Trophoblast cell (in vitro differentiated cells and primary cell): ENCODE results near the gene SEMA4D.
A peak's percentile ranks its signal among the peaks of the same experiment; 100 is the strongest.

Experiments used
- DNase-seq, 2 donors: peaks; one replicate each; pipeline ENCODE4 v3.0.0-alpha.2; 2016
- H2AFZ ChIP-seq: 2 replicates; pipeline ENCODE4 v1.6.1; 2013; ENCODE audit warnings: low read length, moderate library complexity, mild to moderate bottlenecking; ENCODE audit not compliant: insufficient read depth, poor library complexity
- H2AK5ac ChIP-seq: 2 replicates; pipeline ENCODE4 v1.6.1; 2013; ENCODE audit warnings: mild to moderate bottlenecking, low read length
- H2BK120ac ChIP-seq: 2 replicates; pipeline ENCODE4 v1.6.1; 2013; ENCODE audit warnings: low read length, mild to moderate bottlenecking, moderate library complexity; ENCODE audit not compliant: insufficient read depth, poor library complexity
- H2BK12ac ChIP-seq: 2 replicates; pipeline ENCODE4 v1.6.1; 2013; ENCODE audit warnings: mild to moderate bottlenecking, low read length, moderate library complexity
- H2BK5ac ChIP-seq: 2 replicates; pipeline ENCODE4 v1.6.1; 2013; ENCODE audit warnings: low read length, low read depth, moderate library complexity, mild to moderate bottlenecking; ENCODE audit not compliant: poor library complexity
- H3K14ac ChIP-seq: 2 replicates; pipeline ENCODE4 v1.6.1; 2013; ENCODE audit warnings: mild to moderate bottlenecking, low read length
- H3K18ac ChIP-seq: 2 replicates; pipeline ENCODE4 v1.6.1; 2013; ENCODE audit warnings: mild to moderate bottlenecking, low read length
- H3K23ac ChIP-seq: 2 replicates; pipeline ENCODE4 v1.6.1; 2013; ENCODE audit warnings: low read length
- H3K27ac ChIP-seq: 2 replicates; pipeline ENCODE4 v1.5.1; 2013; ENCODE audit warnings: low read depth, mild to moderate bottlenecking, inconsistent platforms, low read length, moderate library complexity
- H3K27me3 ChIP-seq: 2 replicates; pipeline ENCODE4 v1.6.1; 2013; ENCODE audit warnings: inconsistent platforms, mild to moderate bottlenecking, low read length, moderate library complexity; ENCODE audit not compliant: insufficient read depth
- H3K36me3 ChIP-seq, 2 experiments: 1 replicate in 1 of 2; 2 replicates in 1 of 2; pipeline ENCODE4 v1.6.1; 2013; ENCODE audit warnings: low read length in 2 of 2, mild to moderate bottlenecking in 2 of 2, moderate library complexity in 1 of 2; ENCODE audit not compliant: insufficient read depth in 2 of 2, control insufficient read depth in 1 of 2
- H3K4ac ChIP-seq: 2 replicates; pipeline ENCODE4 v1.6.1; 2013; ENCODE audit warnings: low read depth, mild to moderate bottlenecking, low read length, moderate library complexity
- H3K4me1 ChIP-seq, 2 experiments: 1 replicate in 1 of 2; 2 replicates in 1 of 2; pipeline ENCODE4 v1.6.1; 2013; ENCODE audit warnings: low read length in 2 of 2, mild to moderate bottlenecking in 2 of 2, moderate library complexity in 1 of 2; ENCODE audit not compliant: insufficient read depth in 2 of 2, control insufficient read depth in 1 of 2
- H3K4me2 ChIP-seq: 2 replicates; pipeline ENCODE4 v1.6.1; 2013; ENCODE audit warnings: inconsistent platforms, mild to moderate bottlenecking, low read length, moderate library complexity
- H3K4me3 ChIP-seq: 2 replicates; pipeline ENCODE4 v1.5.1; 2013; ENCODE audit warnings: mild to moderate bottlenecking, low read depth, low read length, inconsistent platforms
- H3K79me1 ChIP-seq: one replicate; pipeline ENCODE4 v1.6.1; 2013; ENCODE audit warnings: low read length
- H3K79me2 ChIP-seq: 2 replicates; pipeline ENCODE4 v1.6.1; 2013; ENCODE audit warnings: low read length, mild to moderate bottlenecking; ENCODE audit not compliant: control insufficient read depth, insufficient read depth, poor library complexity
- H3K9ac ChIP-seq: 2 replicates; pipeline ENCODE4 v1.6.1; 2013; ENCODE audit warnings: mild to moderate bottlenecking, low read length
- H3K9me3 ChIP-seq: 2 replicates; pipeline ENCODE4 v1.6.1; 2013; ENCODE audit warnings: low read depth, mild to moderate bottlenecking, control low read depth, inconsistent platforms, low read length; ENCODE audit not compliant: insufficient read depth
- H4K12ac ChIP-seq: 2 replicates; pipeline ENCODE4 v1.6.1; 2013; ENCODE audit warnings: low read depth, mild to moderate bottlenecking, low read length, moderate library complexity
- H4K8ac ChIP-seq: 2 replicates; pipeline ENCODE4 v1.6.1; 2013; ENCODE audit warnings: low read depth, mild to moderate bottlenecking, low read length, moderate library complexity
- H4K91ac ChIP-seq: one replicate; pipeline ENCODE4 v1.6.1; 2013; ENCODE audit warnings: low read depth, mild to moderate bottlenecking, low read length, moderate library complexity
- WGBS: extraction: QIAGEN DNeasy Blood & Tissue Kit; methylation state at CpG from one replicate; pipeline ENCODE4 v1.1.7; 2013; ENCODE audit warnings: missing lambda C conversion rate; ENCODE audit not compliant: insufficient read length, insufficient coverage; ENCODE audit errors: extremely low coverage; 5-methylcytosine and 5-hydroxymethylcytosine counted together

The SEMA4D gene

DNA sequence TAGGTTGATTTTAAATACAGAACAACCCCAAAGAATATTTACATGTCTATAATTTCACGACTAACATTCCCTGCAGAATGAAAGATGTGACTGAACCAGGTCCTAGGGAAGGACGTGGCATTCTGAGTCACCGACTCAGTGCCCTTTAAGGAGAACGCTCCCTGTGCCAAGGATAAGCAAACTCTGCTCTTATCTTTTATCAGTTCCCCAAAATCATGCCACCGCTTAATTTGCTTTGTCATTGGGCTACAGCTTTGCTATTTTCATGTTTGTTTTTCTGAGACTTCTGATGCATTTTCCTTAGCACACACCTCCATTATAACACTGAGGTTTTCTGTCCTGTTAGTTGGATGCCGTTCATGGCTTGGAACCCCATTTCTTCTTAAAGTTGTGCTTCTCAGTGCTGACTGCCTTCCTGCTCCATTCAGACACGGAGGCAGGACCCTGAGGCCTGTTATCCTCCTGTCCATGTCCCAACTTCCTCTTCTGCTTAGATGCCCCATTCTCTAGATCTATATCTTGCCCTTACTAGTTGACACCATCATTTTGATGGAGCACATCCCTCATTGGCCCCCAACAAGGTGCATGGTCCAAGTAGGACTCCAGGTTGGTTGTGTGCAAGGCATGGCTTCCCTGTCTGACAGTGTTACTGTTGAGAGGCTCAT is 11.2 kb upstream of the SEMA4D start:
- Histone ChIP-seq H3K9me3 (no peaks in the 10 kb centered on the region), H3K9ac (no peak overlapping the region), H3K27ac (no peak overlapping the region), H3K4me3 (no peak overlapping the region), H2BK5ac (no peak overlapping the region), H3K18ac (no peak overlapping the region), H2BK120ac (no peak overlapping the region), H3K23ac (no peak overlapping the region), H2AFZ (no peak overlapping the region), H3K79me1 (no peaks in the 10 kb centered on the region), H3K4me1 (no peaks in the 10 kb centered on the region), H3K36me3 (no peaks in the 10 kb centered on the region), H4K91ac (no peak overlapping the region), H4K8ac (no peak overlapping the region), H3K14ac (no peak overlapping the region), H3K4ac (no peak overlapping the region), H3K4me2 (no peak overlapping the region), H2BK12ac (no peak overlapping the region), H3K79me2 (no peaks in the 10 kb centered on the region), H3K27me3 (peaks cover 1% of the 10 kb centered on the region), H4K12ac (no peak overlapping the region), H2AK5ac (no peak overlapping the region)
- WGBS, result no CpG with 5 or more reads among the region's 7 CpGs
- no peak for DNase-seq

GRCh38 chr9:89505911-89506310 is 8.0 kb upstream of the SEMA4D start:
- Histone ChIP-seq H3K27me3 (no peaks in the 10 kb centered on the region), H3K14ac (no peak overlapping the region), H2BK5ac (no peak overlapping the region), H3K9ac (no peak overlapping the region), H2AK5ac (no peak overlapping the region), H3K79me1 (no peaks in the 10 kb centered on the region), H3K18ac (no peak overlapping the region), H2BK120ac (no peak overlapping the region), H4K91ac (no peak overlapping the region), H4K12ac (no peak overlapping the region), H3K79me2 (no peaks in the 10 kb centered on the region), H4K8ac (no peak overlapping the region), H3K9me3 (no peaks in the 10 kb centered on the region), H3K4me3 (no peak overlapping the region), H3K23ac (no peak overlapping the region), H3K4ac (no peak overlapping the region), H3K4me2 (no peak overlapping the region), H3K4me1 (peaks cover 0 to 11% of the 10 kb centered on the region in 2 experiments), H2BK12ac (no peak overlapping the region), H3K36me3 (no peaks in the 10 kb centered on the region), H3K27ac (no peak overlapping the region), H2AFZ (no peak overlapping the region)
- no CpG with 5 or more reads among the region's 6 CpGs for WGBS
- DNase-seq, result no peak

- Histone ChIP-seq H3K18ac (no peak overlapping the region), H2AK5ac (no peak overlapping the region), H3K79me2 (no peaks in the 10 kb centered on the region), H3K9ac (no peak overlapping the region), H4K8ac (no peak overlapping the region), H3K79me1 (no peaks in the 10 kb centered on the region), H2BK5ac (no peak overlapping the region), H3K9me3 (no peaks in the 10 kb centered on the region), H3K4me1 (peaks cover 0 to 12% of the 10 kb centered on the region in 2 experiments), H2AFZ (no peak overlapping the region), H3K4ac (no peak overlapping the region), H3K4me2 (no peak overlapping the region), H3K23ac (no peak overlapping the region), H4K91ac (no peak overlapping the region), H3K27me3 (no peaks in the 10 kb centered on the region), H3K14ac (no peak overlapping the region), H3K27ac (no peak overlapping the region), H4K12ac (no peak overlapping the region), H2BK120ac (no peak overlapping the region), H2BK12ac (no peak overlapping the region), H3K4me3 (no peak overlapping the region), H3K36me3 (no peaks in the 10 kb centered on the region)
- DNase-seq, result peak in 1 of 2 donors; percentile 31
Observed at GRCh38 chr9:89505048-89505447, 7.1 kb upstream of the SEMA4D start.

- no peak overlapping the region for H2BK12ac ChIP-seq
- H4K91ac ChIP-seq, result no peak overlapping the region
- H4K8ac ChIP-seq, result no peak overlapping the region
- H3K79me1 ChIP-seq, result peaks cover 6% of the 10 kb centered on the region
- no peak overlapping the region for H3K23ac ChIP-seq
- no peak overlapping the region for H3K4me3 ChIP-seq
- H3K27me3 ChIP-seq, result no peaks in the 10 kb centered on the region
- no peaks in the 10 kb centered on the region for H3K79me2 ChIP-seq
- no peak overlapping the region for H4K12ac ChIP-seq
- no peak overlapping the region for H3K18ac ChIP-seq
- no peak overlapping the region for H3K4me2 ChIP-seq
- no peak overlapping the region for H3K14ac ChIP-seq
- no peak overlapping the region for H3K27ac ChIP-seq
- H2BK5ac ChIP-seq, result no peak overlapping the region
- no peak overlapping the region for H3K9ac ChIP-seq
- peaks cover 18 to 32% of the 10 kb centered on the region in 2 experiments for H3K4me1 ChIP-seq
- no peak for DNase-seq
- no CpG with 5 or more reads among the region's 5 CpGs for WGBS
- H3K36me3 ChIP-seq, result no peaks in the 10 kb centered on the region
- no peaks in the 10 kb centered on the region for H3K9me3 ChIP-seq
- no peak overlapping the region for H2AFZ ChIP-seq
- H2BK120ac ChIP-seq, result no peak overlapping the region
- H3K4ac ChIP-seq, result no peak overlapping the region
- H2AK5ac ChIP-seq, result no peak overlapping the region
Observed at GRCh38 chr9:89502671-89503070, 4.8 kb upstream of the SEMA4D start.
